GM21515 (cell line): Measurements from ENCODE around the gene TAB2.

Experiments
- ATAC-seq: cut with Tn5 transposase; IDR thresholded peaks from one replicate; pipeline ENCODE4 v1.9.1; 2021; ENCODE audit not compliant: unreplicated experiment

The TAB2 gene

DNA sequence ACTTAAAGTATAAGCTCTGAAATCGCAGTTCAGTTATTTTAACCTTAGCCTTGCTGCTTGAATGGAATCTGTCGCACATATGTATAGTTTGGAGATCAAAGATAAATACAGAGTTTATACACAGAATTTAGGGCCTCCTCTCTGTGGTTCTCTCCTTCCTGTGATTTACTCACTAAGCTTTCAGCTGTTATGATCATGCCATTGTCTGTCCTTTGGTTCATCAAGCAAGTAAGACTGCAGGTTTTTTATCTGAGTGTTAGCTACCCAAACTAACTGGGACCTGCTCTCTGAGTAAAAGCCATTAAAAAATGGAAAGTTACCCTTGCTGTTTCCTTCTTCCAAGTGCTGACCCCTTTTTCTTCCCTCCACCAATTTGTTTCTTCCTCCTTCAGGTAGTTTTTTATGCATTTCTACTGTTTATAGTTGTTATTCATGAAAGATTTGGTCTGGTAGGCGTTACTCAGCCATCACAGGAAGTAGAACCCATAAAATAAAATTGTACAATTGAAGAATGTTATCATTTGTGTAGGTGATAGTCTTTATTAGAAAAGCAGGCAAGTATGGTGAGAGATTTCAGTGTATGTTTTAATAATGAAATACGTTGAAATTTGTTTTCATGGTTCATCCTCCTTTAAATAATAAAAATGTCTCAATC, 48.9 kb downstream of the TAB2 start:
- no peak for ATAC-seq

DNA sequence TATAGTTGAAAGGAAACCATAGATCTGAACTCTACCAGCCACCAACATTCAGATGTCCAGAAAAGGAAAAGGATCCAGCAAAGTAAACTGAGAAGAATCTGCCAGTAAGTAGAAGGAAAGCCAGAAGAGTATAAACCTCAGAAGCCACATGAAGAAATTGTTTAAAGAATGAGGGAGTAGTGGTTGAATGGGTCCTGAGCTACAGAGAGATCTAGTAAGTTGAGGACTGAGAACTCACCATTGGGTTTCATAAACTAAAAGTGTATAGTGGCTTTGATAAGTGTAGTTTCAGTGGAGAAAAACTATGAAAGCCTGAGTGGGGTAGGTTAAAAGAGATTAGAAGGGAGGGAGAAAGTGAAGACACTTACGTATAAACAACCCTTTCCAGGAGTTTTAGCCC, 50.6 kb downstream of the TAB2 start:
- ATAC-seq = no peak

DNA sequence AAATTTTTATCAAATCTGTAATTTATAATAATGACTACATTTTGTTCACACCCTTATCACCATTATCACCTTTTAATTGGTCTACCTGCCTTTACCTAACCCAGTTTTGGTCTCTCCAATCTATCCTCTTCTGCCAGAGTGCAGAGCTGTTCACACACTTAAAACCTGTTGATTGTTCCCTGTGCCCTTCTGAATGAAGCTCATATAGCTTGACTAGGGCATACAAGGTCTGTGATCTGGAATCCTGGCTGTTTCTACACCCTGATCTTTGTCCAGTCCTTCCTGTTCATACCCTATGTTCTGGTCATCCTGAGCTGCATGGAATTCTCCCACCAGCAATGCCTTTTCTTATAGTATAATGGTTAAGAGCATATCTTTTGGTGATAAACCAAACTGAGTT, 53.6 kb downstream of the TAB2 start:
- no peak for ATAC-seq

DNA sequence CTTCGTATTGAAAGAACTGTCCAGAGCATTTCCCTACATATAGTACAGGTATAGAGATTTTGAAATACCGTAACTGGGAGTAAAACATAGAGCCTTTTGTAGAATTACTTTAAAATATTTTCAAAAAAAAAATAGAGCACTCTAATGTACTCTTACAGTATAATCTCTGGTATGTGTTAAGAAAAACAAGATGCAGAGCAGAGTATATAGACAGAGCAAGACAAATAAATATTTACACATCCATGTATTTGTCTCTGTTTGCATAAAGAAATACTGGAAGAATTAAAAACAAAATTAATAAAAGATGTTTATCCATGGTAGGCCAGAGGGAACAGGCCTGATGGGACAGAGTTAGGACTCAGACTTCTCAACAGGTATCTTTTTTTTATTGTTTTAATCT, 54.5 kb downstream of the TAB2 start:
- ATAC-seq = no peak

DNA sequence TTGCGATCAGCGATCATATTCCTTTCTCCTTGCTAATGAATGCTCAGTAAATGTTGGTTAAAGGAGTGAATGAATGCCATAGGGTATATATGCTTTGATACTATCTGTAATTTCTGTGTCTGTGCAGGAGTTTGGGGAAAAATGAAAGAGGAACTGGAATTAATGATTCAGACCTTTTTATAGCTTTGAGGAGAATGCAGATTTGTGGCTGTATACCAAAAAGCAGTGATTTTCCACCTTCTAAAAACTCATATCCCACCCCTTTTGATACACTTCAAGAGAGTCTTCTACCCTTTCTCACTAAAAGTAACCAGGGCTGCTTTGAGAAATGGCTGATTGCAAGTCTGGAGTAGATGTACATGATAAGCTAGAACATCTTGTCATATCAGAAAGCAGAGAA, 56.0 kb downstream of the TAB2 start:
- ATAC-seq = no peak

DNA sequence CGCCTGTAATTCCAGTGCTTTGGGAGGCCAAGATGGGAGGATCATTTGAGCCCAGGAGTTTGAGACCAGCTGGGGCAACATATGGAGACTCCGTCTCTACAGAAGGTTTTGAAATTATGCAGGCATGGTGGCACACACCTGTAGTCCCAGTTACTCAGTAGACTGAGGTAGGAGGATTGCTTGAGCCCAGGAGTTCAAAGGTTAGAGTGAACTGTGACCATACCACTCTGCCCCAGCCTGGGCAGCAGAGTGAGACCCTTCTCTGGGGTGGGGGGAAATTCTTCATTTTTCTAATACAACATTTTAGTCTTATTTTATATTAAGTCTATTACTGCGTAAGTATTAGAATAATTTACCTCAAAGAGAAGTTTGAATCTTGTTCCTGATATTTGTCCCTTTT, 62.5 kb downstream of the TAB2 start:
- ATAC-seq = no peak

DNA sequence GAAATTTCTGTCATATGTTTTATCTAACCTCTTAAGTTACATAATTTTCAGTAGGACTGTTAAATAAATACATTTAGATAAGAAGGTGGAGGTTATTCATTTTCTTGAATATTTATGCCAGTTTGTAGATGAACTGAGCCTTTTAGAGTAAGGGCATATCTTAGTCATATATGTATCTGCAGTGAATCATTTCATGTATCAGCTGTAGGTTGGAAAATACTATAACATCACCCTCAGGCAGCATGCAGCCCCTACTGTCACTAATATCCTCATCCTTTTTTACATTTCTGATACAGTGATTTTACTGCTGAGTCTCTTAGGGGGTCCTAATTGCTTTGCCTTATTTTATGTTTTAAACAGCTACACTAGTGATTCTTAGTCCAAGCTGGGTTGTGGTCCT, 63.0 kb downstream of the TAB2 start:
- no peak for ATAC-seq

DNA sequence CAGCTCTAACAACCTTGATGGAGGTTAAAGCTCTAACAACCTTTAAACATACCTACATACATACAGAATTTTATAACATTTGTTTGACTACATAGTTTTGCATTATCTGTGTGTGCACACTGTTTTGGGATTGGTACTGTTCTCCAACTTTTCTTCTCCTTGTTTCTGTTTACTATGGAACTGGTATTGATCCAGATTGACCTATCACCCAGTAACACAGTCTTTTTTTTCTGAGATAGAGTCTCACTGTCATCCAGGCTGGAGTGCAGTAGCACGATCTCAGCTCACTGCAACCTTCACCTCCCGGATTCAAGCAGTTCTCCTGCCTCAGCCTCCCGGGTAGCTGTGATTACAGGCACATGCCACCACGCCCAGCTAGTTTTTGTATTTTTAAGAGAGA, 65.9 kb downstream of the TAB2 start:
- no peak for ATAC-seq

DNA sequence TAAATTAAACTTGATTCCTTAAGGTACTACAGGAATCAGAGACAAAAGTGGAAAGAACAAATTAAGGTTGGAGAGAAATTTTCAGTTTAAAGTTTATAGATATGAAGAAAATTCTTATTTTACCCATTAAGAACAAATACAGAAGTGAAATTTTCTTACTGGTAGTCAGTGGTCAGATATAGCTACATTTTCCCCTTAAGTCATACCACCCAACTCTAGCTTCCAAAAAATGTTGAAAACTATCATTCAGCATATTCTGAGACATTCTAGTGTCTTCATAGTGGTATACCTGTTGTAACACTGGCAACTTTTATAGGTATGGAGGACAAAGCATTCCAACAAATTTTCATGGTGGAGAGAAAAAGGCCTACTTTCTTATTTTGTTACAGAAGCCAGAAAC, 67.0 kb downstream of the TAB2 start:
- no peak for ATAC-seq

DNA sequence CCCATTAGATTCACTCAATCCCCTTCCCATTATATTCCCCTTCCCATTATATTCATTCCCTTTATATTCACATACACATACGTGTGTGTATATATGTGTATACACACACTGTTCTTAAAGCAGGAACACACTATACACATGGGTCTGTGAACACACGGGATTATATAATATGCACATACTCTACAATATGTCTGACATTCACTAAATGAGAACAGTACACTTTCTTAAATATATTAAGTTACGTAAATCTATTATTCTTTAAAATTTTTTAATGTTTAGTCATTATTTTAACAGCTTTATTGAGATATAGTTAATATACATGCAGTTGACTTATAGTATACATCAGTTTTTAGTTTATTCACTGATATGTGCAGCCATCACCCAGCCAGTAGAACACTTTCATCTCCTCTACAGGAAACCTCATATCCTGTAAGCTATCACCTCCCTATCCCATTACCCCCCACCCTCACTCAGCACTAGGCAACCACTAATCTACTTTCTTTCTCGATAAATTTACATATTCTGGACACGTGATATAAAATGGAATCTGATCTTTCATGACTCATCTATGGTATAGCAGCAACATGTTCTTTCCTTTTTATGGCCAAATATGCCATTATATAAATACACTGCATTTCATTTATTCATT, 68.6 kb downstream of the TAB2 start:
- ATAC-seq = no peak

DNA sequence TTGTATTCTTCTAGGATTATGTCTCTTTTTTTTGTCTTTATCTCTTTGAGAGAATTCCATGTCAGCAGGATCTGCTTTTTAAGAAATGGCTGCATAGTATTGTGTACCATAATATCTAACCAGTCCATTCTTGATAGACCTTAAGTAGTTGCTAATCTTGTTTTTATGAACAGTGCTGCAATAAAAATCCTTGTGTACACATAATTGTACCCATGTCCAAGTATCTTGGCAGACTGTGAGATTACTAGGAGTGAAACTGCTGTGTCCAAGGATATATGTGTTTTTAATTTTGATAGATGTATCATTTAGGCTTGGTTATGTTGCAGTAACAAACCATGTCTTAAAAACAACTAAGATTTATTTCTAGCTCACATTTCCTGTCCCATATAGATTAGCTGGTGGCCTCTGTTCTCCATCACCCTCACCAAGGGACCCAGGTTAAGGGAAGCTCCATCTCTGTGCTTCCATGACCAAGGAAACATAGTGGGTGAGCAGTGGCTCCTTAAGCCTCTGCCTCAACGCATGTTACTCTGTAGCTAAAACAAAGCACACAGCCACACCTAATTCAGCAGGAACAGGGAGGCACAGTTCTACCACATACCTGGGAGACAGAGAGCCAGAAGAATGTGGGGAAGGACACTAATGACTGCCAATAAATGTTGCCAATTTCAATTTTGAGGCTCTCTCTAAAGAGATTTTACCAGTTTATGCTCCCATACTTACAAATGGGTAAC, 70.4 kb downstream of the TAB2 start:
- ATAC-seq = no peak

DNA sequence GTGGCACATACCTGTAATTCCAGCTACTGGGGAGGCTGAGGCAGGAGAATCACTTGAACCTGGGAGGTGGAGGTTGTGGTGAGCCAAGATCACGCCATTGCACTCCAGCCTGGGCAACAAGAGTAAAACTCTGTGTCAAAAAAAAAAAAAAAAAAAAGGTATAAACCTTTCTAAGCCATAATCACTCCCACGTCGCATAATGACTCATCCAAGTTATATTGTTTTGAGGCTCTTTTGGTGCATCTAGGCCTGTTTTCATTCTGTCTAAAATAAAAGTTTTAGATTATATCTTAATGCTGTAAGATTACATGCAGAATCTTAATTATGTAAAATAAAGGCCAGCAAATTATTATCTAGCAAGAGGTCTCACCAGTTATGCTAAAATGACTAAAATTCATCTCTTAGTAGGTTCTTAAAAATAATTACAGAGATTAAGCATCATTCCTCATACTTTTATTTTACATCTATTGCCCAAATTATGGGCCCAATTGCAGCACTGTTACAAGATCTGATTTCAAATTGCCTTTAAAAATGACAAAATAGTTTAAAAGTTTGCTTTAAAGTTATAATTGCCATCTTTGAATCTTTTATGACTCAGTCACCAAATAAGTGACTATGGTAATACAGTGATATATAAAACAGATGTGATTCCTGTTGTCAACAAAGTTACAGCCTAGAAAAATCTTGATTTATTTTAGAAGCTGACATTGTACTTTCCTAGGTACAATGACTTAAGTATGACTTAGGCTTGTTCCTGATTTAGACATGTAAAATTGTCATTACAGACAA, 72.2 kb downstream of the TAB2 start:
- ATAC-seq = no peak

DNA sequence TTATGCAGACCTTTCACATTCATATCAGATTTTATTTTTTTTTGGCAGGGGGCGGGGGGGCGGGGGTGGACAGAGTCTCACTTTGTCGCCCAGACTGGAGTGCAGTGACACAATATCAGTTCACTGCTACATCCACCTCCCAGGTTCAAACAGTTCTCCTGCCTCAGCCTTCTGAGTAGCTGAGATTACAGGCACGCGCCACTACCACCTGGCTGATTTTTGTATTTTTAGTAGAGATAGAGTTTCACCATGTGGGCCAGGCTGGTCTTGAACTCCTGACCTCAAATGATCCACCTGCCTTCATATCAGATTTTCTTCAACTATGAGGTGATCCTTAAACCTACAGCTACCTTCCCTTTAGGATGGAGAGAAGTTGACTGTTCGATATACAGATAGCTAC, 74.6 kb downstream of the TAB2 start:
- ATAC-seq = no peak

DNA sequence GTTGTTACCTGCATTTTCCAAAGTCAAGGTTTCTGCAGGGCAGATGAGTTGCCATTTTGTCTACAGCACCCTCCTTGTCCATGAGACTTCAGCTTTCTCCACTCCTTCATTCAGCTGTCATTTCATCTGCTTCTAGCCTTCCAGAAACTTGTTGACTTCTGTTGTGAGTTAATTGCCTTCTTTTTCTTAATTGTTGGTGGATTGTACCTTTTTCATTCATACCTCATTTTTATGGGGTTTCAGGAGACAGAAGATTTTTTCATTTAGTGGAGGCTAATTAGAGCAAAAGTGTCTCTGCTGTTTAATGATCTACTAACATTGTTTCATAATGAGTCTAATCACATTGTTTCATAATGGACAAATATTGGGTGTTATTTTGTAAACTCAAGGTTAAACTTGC, 75.0 kb downstream of the TAB2 start:
- ATAC-seq = no peak

DNA sequence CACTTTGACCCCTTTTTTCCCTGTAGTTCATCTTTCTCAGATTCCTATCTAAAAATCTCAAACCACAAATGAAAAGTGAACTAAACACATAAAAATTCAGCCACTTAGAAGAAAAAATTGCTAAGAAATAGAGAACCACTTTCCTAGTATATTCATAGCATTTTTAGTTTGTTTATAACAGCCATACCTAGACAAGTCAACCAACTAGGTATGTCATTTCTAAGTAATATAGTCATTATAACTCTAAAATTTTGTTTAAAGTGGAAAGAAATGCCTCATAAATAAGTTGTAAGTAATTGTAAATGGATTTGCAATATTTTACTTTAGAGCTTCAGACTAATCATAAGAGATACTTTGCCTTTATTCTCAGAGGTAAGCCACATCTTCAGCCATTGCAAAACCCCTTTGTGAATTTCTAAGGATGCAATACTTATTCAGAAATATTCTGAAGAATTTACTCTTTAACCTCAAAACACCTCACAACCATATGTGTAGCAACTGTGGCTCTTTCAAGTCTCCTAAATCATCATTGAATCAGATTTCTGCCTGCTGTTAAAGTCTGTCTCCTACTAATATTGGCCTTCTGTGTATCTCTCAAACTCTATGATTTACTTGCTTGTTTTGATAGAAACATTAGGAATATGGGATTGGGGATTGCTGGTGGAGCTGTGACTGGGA, 75.6 kb downstream of the TAB2 start:
- no peak for ATAC-seq

DNA sequence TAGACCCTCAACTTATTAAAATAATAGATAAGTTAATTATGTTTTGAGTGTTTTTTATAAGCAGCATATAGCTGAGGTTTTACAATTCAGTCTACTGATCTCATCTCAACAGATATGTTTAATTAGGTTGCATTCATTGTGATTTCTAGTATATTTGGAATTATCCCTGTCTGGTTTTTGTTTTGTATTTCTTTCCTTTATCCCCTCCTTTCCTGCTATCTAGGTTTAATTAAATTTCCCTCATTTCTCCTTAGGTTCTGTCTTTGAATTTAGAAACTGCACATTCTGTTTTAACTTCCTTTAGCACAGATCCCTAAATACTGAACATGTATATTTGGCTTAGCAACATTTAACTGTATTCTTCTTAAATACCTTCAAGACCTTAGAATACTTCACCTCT, 77.7 kb downstream of the TAB2 start:
- ATAC-seq = no peak

DNA sequence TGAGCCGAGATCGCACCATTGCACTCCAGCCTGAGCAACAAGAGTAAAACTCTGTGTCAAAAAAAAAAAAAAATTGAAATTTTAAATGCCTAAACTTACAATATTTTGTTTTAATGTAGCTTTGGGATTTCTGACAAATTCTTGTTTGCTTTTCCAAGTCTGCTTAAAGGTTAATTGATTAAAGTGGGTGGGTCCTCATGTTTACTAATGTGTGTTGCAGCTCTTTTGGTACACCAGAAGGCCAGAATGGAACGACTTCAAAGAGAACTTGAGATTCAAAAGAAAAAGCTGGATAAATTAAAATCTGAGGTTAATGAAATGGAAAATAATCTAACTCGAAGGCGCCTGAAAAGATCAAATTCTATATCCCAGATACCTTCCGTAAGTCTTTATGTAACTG, 79.9 kb downstream of the TAB2 start:
- no peak for ATAC-seq

DNA sequence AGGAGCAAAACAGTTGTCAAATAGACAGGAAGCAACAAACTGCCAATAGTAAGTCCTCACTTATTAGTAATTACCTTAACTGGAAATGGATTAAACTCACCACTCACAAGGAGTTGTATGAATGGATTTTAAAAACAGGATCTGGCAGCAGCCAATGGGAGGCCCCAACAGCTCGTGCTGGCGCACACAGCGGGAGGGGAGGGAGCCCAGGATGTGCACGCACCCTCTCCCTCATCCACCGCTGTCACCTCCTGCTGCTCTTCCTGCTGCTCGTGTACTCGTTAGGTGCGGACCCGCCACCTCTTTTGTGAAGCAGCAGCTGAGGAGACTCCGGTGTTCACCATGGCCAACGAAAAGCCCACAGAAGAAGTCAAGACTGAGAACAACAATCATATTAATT, 82.5 kb downstream of the TAB2 start, which contains the start of gene SUMO4:
TSS of gene SUMO4 (plus strand) at position 213 of the 400 bp plus-strand sequence. CDS start at position 343, 130 bp downstream.
- no peak for ATAC-seq

DNA sequence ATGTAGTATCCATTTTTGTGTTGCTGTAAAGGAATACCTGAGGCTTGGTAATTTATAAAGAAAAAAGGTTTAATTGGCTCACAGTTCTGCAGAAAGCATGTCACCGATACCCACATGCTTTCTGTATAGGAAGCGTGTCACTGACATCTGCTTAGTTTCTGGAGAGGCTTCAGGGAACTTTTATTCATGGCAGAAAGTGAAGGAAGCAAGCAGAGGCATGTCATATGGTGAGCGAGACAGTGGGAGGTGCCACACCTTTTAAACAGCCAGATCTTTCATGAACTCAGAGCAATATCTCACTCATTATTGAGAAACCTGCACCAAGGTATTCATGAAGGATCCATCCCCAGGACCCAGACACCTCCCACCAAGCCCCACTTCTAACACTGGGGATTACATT, 86.0 kb downstream of the TAB2 start:
- no peak for ATAC-seq

DNA sequence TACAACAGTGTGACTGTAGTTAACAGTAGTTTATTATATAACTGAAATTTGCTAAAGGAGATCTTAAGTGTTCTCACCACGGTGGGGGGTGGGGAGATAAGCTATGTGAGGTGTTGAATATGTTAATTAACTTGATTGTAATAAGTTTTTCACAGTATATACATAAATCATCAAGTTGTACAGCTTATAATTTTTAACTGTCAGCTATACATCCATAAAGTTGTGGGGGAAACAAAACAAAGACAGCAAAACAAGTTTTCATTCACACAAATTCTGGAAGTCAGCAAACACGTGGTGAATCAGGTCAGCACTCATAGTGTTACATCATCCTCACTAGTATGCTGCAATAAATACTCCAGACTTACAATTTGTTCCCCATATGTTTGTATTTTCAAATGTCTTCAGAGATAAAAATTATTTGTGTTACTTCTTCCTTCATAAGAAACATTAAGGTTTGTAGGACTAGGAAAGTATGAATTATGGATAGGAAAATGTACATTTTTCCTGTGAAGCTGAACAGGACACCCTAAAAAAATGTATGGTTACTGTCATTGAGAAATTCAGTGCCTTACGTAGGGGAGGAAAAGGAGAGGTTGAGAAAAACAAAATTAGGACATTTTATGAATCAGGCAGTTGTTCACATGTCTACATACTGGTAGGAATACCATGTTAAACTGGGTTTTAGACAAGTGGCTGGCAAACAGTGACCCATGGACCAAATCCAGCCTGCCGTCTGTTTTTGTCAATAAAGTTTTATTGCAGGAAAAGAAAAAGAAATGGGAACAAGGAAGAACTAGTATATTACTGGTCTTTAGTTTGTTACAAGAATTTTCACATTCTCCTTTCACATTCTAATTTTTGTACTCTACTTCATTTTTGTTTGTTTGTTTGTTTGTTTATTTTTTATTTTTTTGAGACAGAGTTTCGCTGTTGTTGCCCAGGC, 88.6 kb downstream of the TAB2 start:
- no peak for ATAC-seq
